WTC11 (cell line): ENCODE measurements around the gene METTL24. TPM values are rescaled to one million over a fixed set of nuclear protein-coding genes. Genes with fewer than 3 reads are reported as not detected.
"Not testable (repeated sequence)": the region's sequence is repeated elsewhere in the genome, so short reads cannot be mapped to it uniquely, and the experiment has no call there.

Experiments
- ATAC-seq: fragments of 200-7000 bp; cut with Tn5 transposase; 2 replicates; pipeline ENCODE4 v1.10.0; 2021; ENCODE audit warnings: mild to moderate bottlenecking, moderate library complexity
- CTCF ChIA-PET: fragments of 300-600 bp; sonication (Branson Sonifier 250); formaldehyde crosslinking; loops from one replicate; lab custom pipeline; 2021; ENCODE audit warnings: antibody characterized with exemption; lab: Charles Lee
- POLR2A ChIA-PET: fragments of 350-600 bp; sonication (Branson Sonifier 250); formaldehyde crosslinking; loops from one replicate; lab custom pipeline; 2021; ENCODE audit warnings: antibody characterized with exemption; lab: Charles Lee
- DNase-seq: peaks from one replicate; pipeline ENCODE4 v3.0.0; 2021; ENCODE audit warnings: low spot score
- H3K27ac Mint-ChIP-seq: 2 replicates; pipeline ENCODE4 v1.8.0; 2021; ENCODE audit warnings: mixed read lengths
- H3K27me3 Mint-ChIP-seq: 2 replicates; pipeline ENCODE4 v1.8.0; 2021; ENCODE audit warnings: low read depth, mild to moderate bottlenecking, moderate library complexity, mixed read lengths
- H3K36me3 Mint-ChIP-seq: 2 replicates; pipeline ENCODE4 v1.8.0; 2021; ENCODE audit warnings: mixed read lengths
- H3K4me1 Mint-ChIP-seq: 2 replicates; pipeline ENCODE4 v1.8.0; 2022; ENCODE audit warnings: mixed read lengths
- H3K4me3 Mint-ChIP-seq: 2 replicates; pipeline ENCODE4 v1.8.0; 2021; ENCODE audit warnings: mild to moderate bottlenecking, moderate library complexity, mixed read lengths
- H3K9me3 Mint-ChIP-seq: 2 replicates; pipeline ENCODE4 v1.8.0; 2021; ENCODE audit warnings: mixed read lengths
- ARID4B ChIP-seq: sonication (generic); formaldehyde crosslinking; IDR thresholded peaks from 2 replicates; pipeline ENCODE4 v1.8.0; 2023; ENCODE audit warnings: missing genetic modification reagents, mild to moderate bottlenecking, borderline replicate concordance
- ATF2 ChIP-seq: sonication (generic); formaldehyde crosslinking; IDR thresholded peaks from 2 replicates; pipeline ENCODE4 v1.8.1; 2022; ENCODE audit warnings: low read depth, missing genetic modification reagents, borderline replicate concordance
- ESRRA ChIP-seq: sonication (generic); formaldehyde crosslinking; IDR thresholded peaks from 2 replicates; pipeline ENCODE4 v1.8.1; 2022; ENCODE audit warnings: mild to moderate bottlenecking, missing genetic modification reagents, borderline replicate concordance
- FOXJ3 ChIP-seq: sonication (generic); formaldehyde crosslinking; IDR thresholded peaks from 2 replicates; pipeline ENCODE4 v1.9.0; 2021; ENCODE audit warnings: missing genetic modification reagents, mild to moderate bottlenecking, borderline replicate concordance
- FOXP1 ChIP-seq: sonication (generic); formaldehyde crosslinking; IDR thresholded peaks from 2 replicates; pipeline ENCODE4 v1.8.0; 2022; ENCODE audit warnings: missing genetic modification reagents, mild to moderate bottlenecking, moderate library complexity, borderline replicate concordance
- HMGXB4 ChIP-seq: sonication (generic); formaldehyde crosslinking; IDR thresholded peaks from 2 replicates; pipeline ENCODE4 v1.8.1; 2023; ENCODE audit warnings: mild to moderate bottlenecking, moderate library complexity, missing genetic modification reagents
- MXD4 ChIP-seq: fragments of 250-450 bp; sonication (Bioruptor Pico); IDR thresholded peaks from 2 replicates; pipeline ENCODE4 v1.8.0; 2021; ENCODE audit warnings: mild to moderate bottlenecking, moderate library complexity, borderline replicate concordance
- TEAD1 ChIP-seq: sonication (generic); formaldehyde crosslinking; IDR thresholded peaks from 2 replicates; pipeline ENCODE4 v1.8.0; 2022; ENCODE audit warnings: mild to moderate bottlenecking, missing genetic modification reagents
- TP53 ChIP-seq: sonication (generic); formaldehyde crosslinking; IDR thresholded peaks from 2 replicates; pipeline ENCODE4 v1.8.1; 2023; ENCODE audit warnings: mild to moderate bottlenecking, missing genetic modification reagents
- ZMAT4 ChIP-seq: fragments of 250-450 bp; sonication (Bioruptor Pico); IDR thresholded peaks from 2 replicates; pipeline ENCODE4 v1.9.0; 2021; ENCODE audit warnings: mild to moderate bottlenecking
- ZNF121 ChIP-seq: sonication (generic); formaldehyde crosslinking; IDR thresholded peaks from 2 replicates; pipeline ENCODE4 v1.8.0; 2023; ENCODE audit warnings: missing genetic modification reagents
- ZNF396 ChIP-seq: fragments of 250-450 bp; sonication (Bioruptor Pico); IDR thresholded peaks from 2 replicates; pipeline ENCODE4 v1.8.0; 2021; ENCODE audit warnings: mild to moderate bottlenecking, moderate library complexity, borderline replicate concordance
- ZSCAN18 ChIP-seq: fragments of 250-450 bp; sonication (Bioruptor Pico); IDR thresholded peaks from 2 replicates; pipeline ENCODE4 v2.1.2; 2022; ENCODE audit warnings: mild to moderate bottlenecking, moderate library complexity
- total RNA-seq: library from RNA; stranded (reverse); gene quantifications from 3 replicates; pipeline ENCODE4 v1.2.3, GENCODE V29; 2021
- TF ChIP-seq, protein P1 (sequence below): fragments of 250-450 bp; sonication (Bioruptor Pico); IDR thresholded peaks from 2 replicates; pipeline ENCODE4 v1.8.0; 2021; ENCODE audit warnings: mild to moderate bottlenecking
- TF ChIP-seq, protein P2 (sequence below): sonication (generic); formaldehyde crosslinking; IDR thresholded peaks from 2 replicates; pipeline ENCODE4 v1.8.1; 2023; ENCODE audit warnings: mild to moderate bottlenecking, missing genetic modification reagents, moderate library complexity

Gene METTL24
- total RNA-seq, 1 experiment from 2014 or later: 0.31 TPM

- TF ChIP-seq ZNF121 (no peak), MXD4 (CRISPR knock-in tag) (no peak), ZMAT4 (no peak)
- TF ChIP-seq, protein P1, sequence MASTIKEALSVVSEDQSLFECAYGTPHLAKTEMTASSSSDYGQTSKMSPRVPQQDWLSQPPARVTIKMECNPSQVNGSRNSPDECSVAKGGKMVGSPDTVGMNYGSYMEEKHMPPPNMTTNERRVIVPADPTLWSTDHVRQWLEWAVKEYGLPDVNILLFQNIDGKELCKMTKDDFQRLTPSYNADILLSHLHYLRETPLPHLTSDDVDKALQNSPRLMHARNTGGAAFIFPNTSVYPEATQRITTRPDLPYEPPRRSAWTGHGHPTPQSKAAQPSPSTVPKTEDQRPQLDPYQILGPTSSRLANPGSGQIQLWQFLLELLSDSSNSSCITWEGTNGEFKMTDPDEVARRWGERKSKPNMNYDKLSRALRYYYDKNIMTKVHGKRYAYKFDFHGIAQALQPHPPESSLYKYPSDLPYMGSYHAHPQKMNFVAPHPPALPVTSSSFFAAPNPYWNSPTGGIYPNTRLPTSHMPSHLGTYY (CRISPR knock-in tag): no peak
These were observed 81.0 kb downstream of the METTL24 start (continued) for GRCh38 chr6:110277100-110277665.

DNA sequence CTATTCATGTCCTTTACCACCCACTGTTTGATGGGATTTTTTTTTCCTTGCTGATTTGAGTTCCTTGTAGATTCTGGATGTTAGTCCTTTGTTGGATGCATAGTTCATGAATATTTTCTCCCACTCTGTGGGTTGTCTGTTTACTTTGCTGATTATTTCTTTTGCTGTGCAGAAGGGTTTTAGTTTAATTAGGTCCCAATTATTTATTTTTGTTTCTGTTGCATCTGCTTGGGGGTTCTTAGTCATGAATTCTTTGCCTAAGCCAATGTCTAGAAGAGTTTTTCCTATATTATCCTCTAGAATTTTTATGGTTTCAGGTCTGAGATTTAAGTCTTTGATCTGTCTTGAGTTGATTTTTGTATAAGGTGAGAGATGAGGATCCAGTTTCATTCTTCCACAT is 85.4 kb downstream of the METTL24 start:
- H3K27me3 Mint-ChIP-seq, ATAC-seq, H3K27ac Mint-ChIP-seq, H3K36me3 Mint-ChIP-seq, POLR2A ChIA-PET, CTCF ChIA-PET, H3K4me3 Mint-ChIP-seq, DNase-seq: not testable (repeated sequence)
- Mint-ChIP-seq H3K9me3 (peaks cover 16% of the 10 kb centered on the region), H3K4me1 (peaks cover 36% of the 10 kb centered on the region)

DNA sequence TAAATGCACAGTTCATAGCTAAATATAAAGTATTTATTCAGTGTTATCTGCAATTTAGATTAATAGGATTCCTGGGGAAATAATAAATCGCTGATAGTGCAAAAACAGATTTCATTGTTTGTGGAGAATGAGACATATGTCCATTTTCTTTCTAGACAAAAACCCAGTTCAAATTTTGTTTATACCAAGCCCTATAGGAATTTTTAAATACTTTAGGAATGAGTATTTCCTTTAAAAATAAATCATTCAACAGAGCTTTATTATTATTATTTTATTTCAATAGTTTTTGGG is 86.5 kb downstream of the METTL24 start:
- ATAC-seq (no peak), DNase-seq (no peak)
- TF ChIP-seq ARID4B (CRISPR knock-in tag): no peak
- TF ChIP-seq TEAD1 (CRISPR knock-in tag): no peak
- no peak for TF ChIP-seq FOXP1 (CRISPR knock-in tag)
- Mint-ChIP-seq H3K4me3 (no peak overlapping the region), H3K27ac (no peak overlapping the region), H3K36me3 (no peaks in the 10 kb centered on the region; the same call in 1 of the 2 replicates), H3K4me1 (peaks cover 33% of the 10 kb centered on the region), H3K9me3 (peaks cover 20% of the 10 kb centered on the region), H3K27me3 (no peaks in the 10 kb centered on the region)
- ChIA-PET CTCF (no interaction called here), POLR2A (no interaction called here)

GRCh38 chr6:110270165-110270564 is 88.0 kb downstream of the METTL24 start:
- CTCF ChIA-PET: interaction anchor here (1.0 kb wide), 1 partner anchor 72 kb away, joined by 3 read pairs; no protein-coding TSS in a partner anchor
- no peaks in the 10 kb centered on the region for H3K27me3 Mint-ChIP-seq
- H3K36me3 Mint-ChIP-seq: no peaks in the 10 kb centered on the region; the same call in 1 of the 2 replicates
- ATAC-seq: peak; percentile 77
- TF ChIP-seq ZNF396 (CRISPR knock-in tag) (no peak), ESRRA (no peak), ZSCAN18 (0 out of 2 replicates have a peak, but pooled peaks have one; percentile 10), TP53 (CRISPR knock-in tag) (no peak), FOXJ3 (CRISPR knock-in tag) (no peak), ATF2 (CRISPR knock-in tag) (no peak), HMGXB4 (CRISPR knock-in tag) (no peak)
- TF ChIP-seq, protein P2, sequence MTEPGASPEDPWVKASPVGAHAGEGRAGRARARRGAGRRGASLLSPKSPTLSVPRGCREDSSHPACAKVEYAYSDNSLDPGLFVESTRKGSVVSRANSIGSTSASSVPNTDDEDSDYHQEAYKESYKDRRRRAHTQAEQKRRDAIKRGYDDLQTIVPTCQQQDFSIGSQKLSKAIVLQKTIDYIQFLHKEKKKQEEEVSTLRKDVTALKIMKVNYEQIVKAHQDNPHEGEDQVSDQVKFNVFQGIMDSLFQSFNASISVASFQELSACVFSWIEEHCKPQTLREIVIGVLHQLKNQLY (CRISPR knock-in tag): no peak
- peaks cover 26% of the 10 kb centered on the region for H3K4me1 Mint-ChIP-seq
- POLR2A ChIA-PET: interaction anchor here (0.8 to 0.9 kb wide), 2 partner anchors 13 to 243 kb away, joined by 3 to 4 read pairs; no protein-coding TSS in a partner anchor
- DNase-seq: peak; percentile 33
- H3K4me3 Mint-ChIP-seq: peak overlapping the region; percentile 35
- peak overlapping the region; percentile 87 for H3K27ac Mint-ChIP-seq
- peaks cover 19% of the 10 kb centered on the region for H3K9me3 Mint-ChIP-seq
